AG09319 (cell line): ENCODE results near the gene SOX18.

Experiments used
- DNase-seq: peaks from one replicate; pipeline ENCODE4 v3.0.0-alpha.2; 2010; ENCODE audit warnings: low read depth; ENCODE audit errors: extremely low read depth
- CTCF ChIP-seq: IDR thresholded peaks from 2 replicates; pipeline ENCODE4 v1.5.1; 2011; ENCODE audit warnings: low read depth, mild to moderate bottlenecking, inconsistent platforms, low read length, moderate library complexity

Gene SOX18

GRCh38 chr20:64038565-64039292 lies 10.7 kb downstream of the SOX18 start:
- no peak for DNase-seq
- peak; percentile 52 for TF ChIP-seq CTCF

- no peak for TF ChIP-seq CTCF
- no peak for DNase-seq
These were observed 11.2 kb downstream of the SOX18 start for GRCh38 chr20:64038224-64038564.

GRCh38 chr20:64037498-64038213 lies 11.8 kb downstream of the SOX18 start:
- TF ChIP-seq CTCF = no peak
- no peak for DNase-seq

- TF ChIP-seq CTCF = no peak
- DNase-seq = no peak
These were observed 12.3 kb downstream of the SOX18 start for GRCh38 chr20:64037199-64037497.

GRCh38 chr20:64036346-64037198 lies 12.9 kb downstream of the SOX18 start:
- no peak for DNase-seq
- TF ChIP-seq CTCF = no peak

- DNase-seq = no peak
- no peak for TF ChIP-seq CTCF
These were observed 13.5 kb downstream of the SOX18 start, which contains the start of gene C20orf204 for GRCh38 chr20:64035933-64036345. Gene C20orf204, plus strand, starts transcription at chr20:64036182. Its CDS starts 142 bp downstream, at chr20:64036324.
